ENCODE measurements around the gene SEZ6. TPM values are rescaled to one million over a fixed set of nuclear protein-coding genes. Genes with fewer than 3 reads are reported as not detected.

Gene SEZ6
- total RNA-seq, 1 experiment from 2014 or later: not detected

- DNase-seq (ENCODE audit: low read depth): no peak
These were observed 50.4 kb downstream of the SEZ6 start for GRCh38 chr17:28955408-28955807.

- DNase-seq (ENCODE audit: low read depth): no peak
These were observed 50.9 kb downstream of the SEZ6 start for GRCh38 chr17:28954886-28955285.

GRCh38 chr17:28953444-28954118 lies 52.3 kb downstream of the SEZ6 start:
- peak; percentile 38 for DNase-seq (ENCODE audit: low read depth)

- peak; percentile 99 for DNase-seq (ENCODE audit: low read depth)
These were observed 53.5 kb downstream of the SEZ6 start for GRCh38 chr17:28951991-28952975.

GRCh38 chr17:28951428-28951990 lies 54.3 kb downstream of the SEZ6 start, which contains the start of gene PHF12:
Gene PHF12 (minus strand): TSS chr17:28951518. CDS start chr17:28950960, 558 bp downstream.
- DNase-seq (ENCODE audit: low read depth): peak; percentile 100

GRCh38 chr17:28950752-28951427 lies 54.9 kb downstream of the SEZ6 start:
- no peak for DNase-seq (ENCODE audit: low read depth)

GRCh38 chr17:28950017-28950751 lies 55.6 kb downstream of the SEZ6 start:
- peak; percentile 55 for DNase-seq (ENCODE audit: low read depth)

GRCh38 chr17:28949185-28950016 lies 56.4 kb downstream of the SEZ6 start:
- DNase-seq (ENCODE audit: low read depth): peak; percentile 45

GRCh38 chr17:28948873-28949184 lies 57.0 kb downstream of the SEZ6 start:
- DNase-seq (ENCODE audit: low read depth): no peak

- DNase-seq (ENCODE audit: low read depth): no peak
These were observed 57.5 kb downstream of the SEZ6 start for GRCh38 chr17:28948342-28948741.

- DNase-seq (ENCODE audit: low read depth): no peak
These were observed 58.2 kb downstream of the SEZ6 start for GRCh38 chr17:28947639-28948038.

GRCh38 chr17:28946239-28946638 lies 59.6 kb downstream of the SEZ6 start:
- DNase-seq (ENCODE audit: low read depth): peak; percentile 68

- DNase-seq (ENCODE audit: low read depth): no peak
These were observed 60.7 kb downstream of the SEZ6 start for GRCh38 chr17:28944862-28945741.

- DNase-seq (ENCODE audit: low read depth): no peak
These were observed 61.5 kb downstream of the SEZ6 start for GRCh38 chr17:28944343-28944742.

GRCh38 chr17:28942925-28943324 lies 62.9 kb downstream of the SEZ6 start:
- no peak for DNase-seq (ENCODE audit: low read depth)

GRCh38 chr17:28941251-28941650 lies 64.6 kb downstream of the SEZ6 start:
- DNase-seq (ENCODE audit: low read depth): no peak

GRCh38 chr17:28940675-28941074 lies 65.2 kb downstream of the SEZ6 start:
- no peak for DNase-seq (ENCODE audit: low read depth)

- DNase-seq (ENCODE audit: low read depth): no peak
These were observed 65.7 kb downstream of the SEZ6 start for GRCh38 chr17:28940142-28940541.

- no peak for DNase-seq (ENCODE audit: low read depth)
These were observed 67.3 kb downstream of the SEZ6 start for GRCh38 chr17:28938552-28938951.
